GM21390 (cell line): ENCODE measurements around the gene HS1BP3.

Experiments
- ATAC-seq: cut with Tn5 transposase; IDR thresholded peaks from one replicate; pipeline ENCODE4 v1.9.1; 2021; ENCODE audit not compliant: unreplicated experiment

HS1BP3 gene

DNA sequence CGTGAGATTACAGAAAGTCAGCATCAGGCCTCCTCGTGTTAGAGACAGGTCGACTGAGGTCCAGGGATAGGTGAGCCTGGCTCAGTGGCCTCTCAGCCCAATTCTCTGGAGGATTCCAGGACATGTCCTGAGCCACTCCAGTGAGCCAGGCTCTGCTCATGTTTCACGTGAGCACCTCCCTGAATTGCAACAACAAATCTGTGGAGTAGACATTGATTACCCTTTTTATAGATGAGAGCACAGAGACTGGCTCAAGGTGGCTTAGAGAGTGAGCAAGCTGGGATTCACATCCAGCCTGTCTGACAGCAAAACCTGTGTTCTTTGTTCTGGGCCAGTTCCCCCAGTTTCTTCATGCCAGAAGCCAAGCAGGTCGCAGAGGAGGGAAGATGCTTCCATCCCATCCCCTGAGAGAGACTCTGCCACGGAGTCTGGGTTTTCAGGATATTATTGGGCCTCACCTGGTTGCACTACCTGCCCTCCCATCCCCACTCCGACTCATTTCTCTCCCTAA, 46.4 kb downstream of the HS1BP3 start:
- no peak for ATAC-seq

DNA sequence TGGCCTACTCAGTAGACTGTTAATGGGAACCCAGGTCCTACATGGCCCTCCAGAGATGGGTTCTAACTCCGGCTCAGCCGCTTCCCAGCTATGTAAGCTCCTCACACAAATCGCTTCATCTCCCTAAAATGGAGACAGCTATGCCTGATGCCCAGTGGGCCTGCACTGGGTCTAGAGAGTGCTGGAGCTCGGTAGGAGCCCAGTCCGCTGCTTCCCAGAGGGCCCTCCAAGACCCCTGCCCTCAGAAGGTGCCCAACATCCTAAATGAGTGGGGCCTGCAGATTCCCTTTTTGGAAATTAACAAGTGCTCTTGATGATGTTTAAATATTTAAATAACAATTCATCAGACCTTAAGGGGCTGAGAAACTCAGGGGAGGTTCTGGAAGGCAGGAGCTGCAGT, 47.1 kb downstream of the HS1BP3 start:
- ATAC-seq = no peak

DNA sequence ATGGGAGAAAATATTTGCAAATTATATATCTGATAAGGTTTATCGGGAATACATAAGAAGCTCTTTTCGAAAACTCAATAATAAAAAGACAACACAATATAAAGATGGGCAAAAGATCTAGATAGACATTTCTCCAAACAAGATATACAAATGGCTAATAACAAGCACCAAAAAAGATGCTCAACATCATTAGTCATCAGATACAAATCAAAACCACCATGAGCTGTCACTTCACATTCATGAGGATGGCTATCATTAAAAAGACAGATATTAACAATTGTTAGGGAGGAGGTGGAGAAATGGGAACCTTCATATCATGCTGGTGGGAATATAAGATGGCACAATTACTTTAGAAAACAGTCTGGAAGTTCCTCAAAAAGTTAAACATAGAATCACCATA, 48.1 kb downstream of the HS1BP3 start:
- no peak for ATAC-seq

DNA sequence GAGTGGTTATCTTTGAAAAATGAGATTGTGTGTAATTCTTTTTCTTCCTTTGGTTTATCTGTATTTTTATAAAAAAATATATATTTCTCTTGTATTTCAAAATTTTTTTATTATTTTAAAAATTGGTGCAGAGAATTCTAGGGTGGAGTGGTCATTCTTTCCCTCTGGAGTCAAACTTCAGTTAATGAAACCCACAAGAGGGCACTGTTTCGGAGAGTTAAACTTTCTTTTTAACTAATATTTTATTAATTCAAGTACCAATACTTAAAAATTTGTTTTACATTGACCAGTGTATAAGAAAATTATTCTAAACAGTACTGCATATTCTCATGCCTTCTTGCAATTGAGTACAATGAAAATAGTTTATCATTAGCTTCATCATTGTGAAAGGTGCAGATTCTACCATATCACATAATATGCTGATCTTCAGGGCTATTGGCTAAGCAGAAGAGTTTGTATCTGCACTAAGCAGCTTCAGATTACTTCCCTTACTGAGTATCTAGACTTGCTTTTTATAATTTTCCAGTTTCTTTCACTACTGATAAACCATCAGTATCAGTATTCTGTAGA, 50.1 kb downstream of the HS1BP3 start:
- no peak for ATAC-seq

DNA sequence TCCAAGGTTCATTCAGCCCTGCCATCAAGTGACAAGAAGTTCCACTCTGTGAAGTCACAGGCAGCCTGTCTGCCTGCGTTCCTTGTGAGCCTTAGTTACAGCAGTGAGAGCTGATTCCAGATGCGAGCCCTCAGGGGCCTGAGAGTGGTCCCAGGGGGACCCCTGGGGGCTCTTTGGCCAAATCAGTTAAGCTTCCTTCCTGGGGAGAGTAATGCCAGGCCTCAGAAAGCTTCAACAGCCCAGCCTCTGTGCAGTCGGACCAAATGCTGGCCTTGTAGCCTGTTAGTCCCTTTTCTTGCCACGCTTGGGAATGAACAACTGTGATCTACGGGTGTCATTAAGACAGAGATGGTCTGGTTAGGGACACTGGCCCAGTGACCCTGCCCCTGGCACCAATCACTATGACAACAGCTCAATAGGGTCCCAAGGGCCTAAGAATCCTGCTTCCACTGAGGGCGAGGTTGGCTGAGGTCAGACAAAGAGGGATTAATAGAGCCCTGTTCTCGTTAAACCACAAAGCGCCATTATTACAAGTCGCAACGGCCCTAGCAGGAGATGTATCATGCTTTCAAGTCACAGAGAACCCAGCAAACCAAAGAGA, 50.9 kb downstream of the HS1BP3 start:
- ATAC-seq = no peak

DNA sequence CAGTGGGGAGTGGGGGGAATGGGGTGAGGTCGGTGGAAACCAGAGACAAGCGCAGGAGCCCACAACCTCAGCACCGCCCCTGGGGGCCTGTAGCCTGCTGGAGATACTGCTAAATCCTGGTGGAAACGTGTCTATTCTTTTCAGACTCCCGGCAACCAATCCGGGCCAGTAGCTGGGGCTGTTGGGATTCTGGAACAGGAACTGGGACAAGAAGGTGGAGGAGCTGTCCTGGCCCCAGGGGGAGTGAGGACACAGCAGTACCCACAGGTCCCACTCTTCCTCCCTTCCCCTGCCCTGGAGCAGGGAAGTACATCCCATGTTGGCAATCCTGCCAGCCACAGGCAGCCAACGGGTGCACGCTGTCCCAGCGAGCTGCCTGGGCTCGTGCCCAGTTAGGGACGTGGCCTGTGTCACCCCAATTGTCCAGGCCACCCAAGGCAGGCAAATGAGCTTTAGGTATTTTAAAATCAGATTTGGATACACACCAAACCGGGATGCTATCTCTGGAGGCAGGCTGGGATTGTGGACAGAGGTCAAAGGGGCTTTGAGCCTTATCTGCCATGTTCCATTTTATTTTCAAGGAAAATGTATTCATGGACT, 51.8 kb downstream of the HS1BP3 start:
- ATAC-seq = no peak

DNA sequence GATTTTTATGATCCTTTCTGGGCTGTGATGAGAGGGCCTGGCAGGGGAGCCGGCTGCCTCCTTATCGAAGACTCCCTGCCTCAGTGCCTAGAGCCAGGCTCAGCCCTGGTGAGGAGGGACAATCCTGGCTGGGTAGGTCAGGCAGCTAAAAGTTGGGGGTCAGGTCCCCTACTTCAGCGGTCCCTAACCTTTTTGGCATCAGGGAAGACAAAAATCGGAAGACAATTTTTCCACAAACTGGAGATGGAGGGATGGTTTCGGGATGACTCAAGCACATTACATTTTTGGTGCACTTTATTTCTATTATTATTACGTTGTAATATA, 53.1 kb downstream of the HS1BP3 start:
- ATAC-seq = no peak

DNA sequence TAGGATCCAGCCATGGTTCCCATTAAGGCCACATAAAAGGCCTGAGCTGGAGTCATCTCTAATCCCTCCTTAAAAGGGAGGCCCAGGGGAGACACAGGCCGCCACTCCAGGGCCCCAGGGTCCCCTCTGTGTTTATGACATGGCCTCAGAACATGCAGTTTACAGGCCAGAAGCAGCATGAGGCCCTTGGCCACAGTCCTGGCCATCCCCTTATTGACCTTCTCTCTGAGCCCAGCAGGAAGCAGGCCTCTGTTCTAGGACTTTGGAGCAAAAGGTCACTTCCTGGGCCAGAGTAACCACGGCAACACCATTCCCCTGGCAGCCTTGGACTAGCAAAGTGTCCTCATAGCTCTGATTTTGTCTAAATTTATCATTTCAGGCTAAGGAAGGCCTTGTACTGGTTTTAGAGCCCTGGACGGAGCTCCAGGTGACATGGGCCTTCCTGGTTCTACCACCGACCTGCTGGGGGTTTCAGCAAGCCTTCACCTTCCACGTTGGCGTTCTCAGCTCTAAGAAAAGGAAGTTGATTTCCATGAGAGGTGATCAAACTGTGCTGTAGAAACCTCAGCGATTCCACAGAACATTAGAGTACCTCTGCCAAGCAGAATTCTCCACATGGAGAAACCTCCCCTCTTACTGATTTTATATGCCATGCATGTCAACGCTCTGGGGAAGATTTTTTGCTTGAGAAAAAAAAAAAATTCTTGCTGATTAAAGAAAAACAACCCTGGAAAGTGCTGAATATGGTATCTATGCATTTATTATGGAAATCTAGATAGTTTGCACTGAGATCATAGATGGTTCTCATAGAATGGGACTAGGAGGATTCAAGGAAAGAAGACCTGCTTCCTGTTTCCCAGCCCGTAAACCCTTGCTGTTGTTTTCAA, 53.7 kb downstream of the HS1BP3 start:
- no peak for ATAC-seq

DNA sequence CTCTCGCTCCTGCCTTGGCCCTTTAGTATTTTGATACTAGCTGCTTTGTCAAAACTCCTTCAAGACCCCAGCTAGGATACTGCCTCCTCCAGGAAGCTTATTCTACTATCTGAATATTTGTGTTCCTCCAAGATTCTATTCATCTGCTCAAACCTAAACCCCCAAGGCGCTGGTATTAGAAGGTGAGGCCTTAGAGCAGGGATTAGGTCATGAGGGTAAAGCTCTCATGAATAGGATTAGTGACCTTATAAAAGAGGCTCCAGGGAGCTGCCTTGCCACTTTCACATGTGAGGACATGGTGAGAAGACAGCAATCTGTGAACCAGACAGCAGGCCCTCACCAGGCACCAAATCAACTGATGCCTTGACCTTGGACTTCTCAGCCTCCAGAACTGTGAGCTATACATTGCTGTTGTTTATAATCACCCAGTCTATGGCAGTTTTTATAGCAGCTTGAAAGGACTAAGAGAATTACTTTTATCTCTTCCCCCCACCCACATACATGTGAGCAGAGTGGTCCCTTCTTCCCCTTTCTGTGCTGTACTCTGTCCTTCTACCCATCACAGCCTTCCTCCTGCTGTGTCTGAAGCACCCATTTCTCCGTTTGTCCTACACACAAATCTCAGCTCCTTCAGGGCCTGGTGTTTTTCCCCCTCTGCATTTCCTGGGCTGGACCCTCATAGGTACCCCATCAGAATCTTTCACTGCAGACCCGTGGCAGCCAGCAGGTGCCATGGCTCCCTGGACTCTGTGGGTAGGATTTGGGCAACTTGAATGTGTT, 54.5 kb downstream of the HS1BP3 start:
- no peak for ATAC-seq

DNA sequence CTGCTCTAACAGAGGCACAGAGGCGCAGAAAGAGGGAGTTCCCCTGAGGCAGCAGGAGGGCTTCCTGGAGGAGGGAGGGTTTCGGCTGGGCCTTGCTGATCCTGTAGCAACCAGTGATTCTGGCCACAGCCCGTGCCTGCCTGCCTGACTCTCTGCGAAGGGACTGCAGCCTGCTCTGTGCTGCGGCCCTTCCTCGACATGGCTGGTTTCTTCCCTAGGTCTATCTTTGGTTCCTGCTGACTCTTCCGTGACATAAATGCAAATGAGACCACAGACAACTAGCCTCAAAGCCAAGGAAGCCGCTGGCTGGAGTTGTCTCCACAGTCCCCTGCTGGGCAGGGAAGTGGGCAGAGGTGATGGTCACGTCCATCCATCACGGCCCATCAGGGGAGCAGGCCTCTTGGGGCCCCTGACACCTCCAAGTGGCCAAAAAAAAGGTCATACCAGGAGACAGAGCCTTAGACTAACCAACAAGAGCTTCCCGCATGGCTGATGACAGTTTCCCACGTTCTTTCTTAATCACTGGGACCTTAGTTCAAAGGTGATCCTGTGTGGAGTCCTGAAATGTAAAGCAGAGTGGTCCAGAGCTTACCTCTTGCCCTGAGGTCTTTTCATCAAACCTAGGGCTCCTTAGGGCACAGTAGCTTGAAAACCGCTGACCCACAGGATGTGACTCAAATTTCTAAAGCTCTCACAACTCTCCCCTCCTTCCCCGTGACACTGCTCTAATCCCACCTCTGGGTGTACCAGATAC, 55.3 kb downstream of the HS1BP3 start:
- peak; percentile 85 for ATAC-seq

DNA sequence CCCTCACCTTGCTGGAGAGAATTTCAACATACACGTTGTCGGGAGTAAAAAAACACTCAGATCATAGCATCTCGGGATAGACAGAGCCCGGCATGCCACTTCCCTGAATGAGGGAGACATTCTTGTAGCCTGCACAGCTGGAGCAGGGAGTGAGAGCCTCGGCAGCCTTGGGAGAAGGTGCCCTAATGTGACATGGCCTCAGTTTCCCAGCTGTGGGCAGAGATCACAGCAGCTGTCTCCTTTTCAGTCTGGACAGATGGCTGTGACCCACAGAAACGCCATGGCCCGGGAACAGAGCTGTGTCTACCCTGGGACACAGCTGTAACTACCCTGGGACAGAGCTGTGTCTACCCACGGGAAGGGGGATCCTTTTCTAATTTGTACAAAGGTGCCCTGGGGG, 55.9 kb downstream of the HS1BP3 start:
- ATAC-seq = no peak

DNA sequence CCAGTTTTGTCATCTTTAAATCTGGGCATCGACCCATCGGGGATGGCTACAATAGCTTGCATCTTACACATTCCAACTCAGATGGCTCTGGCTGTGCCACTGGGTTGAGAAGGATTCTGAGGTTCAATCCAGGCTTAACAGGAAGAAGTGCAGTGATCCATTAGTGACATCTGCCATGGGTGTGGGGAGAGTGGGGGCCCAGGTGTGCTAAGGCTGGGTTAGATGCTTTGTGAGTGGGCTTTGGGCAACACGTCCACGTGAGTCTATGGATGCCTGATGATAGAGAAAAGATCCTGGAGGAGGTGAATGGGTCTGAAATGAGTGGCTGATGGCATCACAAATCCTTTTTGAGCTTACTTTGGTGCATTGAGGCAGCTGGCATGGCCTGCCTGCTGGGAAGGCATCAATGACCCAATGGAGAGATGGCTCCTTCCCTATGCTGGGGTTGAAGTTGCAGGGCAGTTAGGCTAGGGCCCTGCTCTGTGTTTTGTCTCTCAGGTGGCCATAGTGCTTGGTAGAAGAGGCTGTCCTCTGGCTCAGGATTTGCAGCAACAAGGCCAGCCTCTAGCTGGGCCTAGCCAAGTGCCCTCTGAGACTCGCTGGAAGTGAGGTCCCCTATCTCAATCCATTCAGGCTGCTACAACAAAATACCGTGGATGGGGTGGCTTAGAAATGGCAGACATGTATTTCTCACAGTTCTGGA, 56.7 kb downstream of the HS1BP3 start:
- no peak for ATAC-seq

DNA sequence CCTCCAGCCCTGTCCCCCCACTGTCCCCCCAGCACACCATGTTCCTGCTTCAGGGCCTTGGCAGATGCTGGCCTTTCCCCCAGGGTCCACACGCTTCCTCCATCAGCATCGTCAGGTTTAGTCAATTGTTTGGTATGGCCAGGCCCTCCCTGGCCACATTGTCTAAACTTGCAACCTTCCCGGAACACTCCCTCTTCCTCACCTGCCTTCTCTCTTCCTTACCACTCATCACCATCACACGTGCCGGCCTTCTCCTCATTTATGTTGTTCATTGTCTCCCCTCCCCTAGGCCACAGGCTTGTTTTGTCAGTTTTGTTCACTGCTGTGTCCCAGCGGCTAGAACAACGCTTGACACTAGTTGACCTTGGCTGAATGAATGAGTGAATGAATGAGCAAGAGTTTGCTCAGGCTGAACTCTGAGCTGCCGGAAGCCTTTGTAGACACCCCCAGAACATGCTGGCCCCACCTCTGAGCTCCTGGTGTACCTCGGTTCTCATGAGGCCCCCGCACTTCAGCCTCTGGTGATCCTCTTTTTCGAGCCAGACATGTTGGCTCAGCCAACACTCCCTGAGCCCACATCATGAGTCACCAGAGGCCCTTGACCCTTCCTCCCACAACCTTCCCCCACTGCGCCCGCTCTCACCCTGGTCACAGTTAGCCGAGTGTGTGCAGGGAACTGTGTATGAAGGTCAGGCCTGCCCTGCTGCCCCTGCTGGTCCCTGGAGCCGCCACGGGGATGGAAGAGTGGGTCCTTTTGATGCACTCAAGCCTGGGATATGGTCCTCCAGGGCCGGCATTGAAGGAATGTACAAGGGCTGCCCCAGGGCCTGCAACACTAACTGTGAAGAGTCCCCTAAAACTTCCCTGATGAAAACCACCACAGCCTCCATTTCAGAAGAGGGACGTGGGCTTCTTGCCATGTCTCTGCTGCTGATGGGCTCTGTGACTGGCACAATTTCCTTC, 57.5 kb downstream of the HS1BP3 start:
- ATAC-seq = no peak

DNA sequence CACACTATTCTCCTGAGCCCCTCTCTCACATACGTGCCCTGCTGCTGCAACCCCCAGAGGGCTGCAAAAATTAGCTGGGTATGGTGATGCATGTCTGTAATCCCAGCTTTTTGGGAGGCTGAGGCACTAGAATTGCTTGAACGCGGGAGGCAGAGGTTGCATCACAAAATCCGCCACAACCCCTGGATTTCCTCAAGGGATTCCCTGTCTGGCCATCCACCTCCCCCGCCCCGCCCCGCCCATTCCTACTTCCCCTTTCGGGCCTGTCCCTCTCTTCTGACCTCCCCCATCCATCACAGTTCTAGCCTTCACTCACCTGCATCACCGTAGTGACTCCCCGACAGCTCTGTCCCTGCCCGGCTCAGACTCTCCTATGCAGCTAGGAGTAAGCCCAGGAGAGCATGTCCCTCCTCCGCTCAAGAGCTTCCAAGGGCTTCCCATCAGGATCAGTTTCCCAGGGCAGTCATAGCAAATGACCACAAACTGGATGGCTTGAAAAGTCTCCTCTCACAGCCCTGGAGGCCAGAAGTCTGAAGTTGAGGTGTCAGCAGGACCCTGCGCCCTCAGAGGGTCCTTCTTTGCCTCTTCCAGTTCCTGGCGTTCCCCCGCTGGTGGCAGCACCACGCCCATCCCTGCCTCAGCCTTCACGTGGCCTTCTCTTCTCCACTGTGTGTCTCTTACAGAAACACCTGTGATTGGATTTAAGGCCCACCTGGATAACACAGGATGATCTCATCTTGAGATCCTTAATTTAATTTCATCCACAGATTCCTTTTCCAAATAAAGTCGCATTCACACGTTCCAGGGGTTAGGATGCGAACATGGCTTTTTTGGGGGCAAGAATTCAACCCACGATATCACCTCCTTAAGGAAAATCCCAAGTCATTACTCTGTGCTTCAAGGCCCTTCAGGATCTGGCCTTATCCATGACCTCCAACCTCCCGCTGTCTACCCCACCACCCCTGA, 58.5 kb downstream of the HS1BP3 start:
- ATAC-seq = no peak

DNA sequence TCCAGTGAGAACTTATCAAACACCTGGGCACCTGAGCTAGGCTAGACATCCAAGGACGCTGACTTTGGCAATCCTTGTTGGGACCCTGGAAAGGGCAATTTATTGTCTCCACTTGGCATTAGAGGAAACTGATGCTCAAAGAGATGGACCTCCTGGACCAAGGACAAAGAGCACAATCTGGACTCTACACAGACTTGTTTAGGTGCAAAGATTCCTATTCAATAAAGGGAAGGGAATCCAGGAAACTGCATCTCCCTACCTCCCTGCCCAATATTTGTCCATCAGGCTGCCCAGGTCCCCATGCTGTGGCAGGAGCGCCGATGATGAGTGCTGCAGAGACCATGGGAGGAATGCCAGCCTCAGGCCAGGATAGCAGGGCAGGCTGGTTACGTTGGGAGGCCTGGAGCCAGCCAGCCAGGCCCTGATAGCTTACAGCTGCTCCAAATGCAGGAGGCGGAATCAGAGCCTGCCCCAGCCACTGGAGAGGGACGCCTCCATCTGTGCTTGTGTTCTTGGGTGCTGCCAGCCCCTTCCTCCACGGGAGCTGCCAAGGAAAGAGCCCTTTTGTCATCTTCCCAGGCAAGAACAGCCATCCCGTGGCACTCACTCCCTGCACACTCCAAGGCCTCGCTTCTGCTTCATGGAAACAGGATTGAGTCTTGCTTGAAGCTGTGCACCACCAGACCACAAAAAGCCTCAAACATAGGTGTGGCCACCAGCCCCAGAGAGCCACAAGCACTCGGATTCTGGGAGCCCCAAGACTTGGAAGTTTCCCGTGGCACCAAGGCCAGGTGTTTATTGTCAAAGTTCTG, 60.0 kb downstream of the HS1BP3 start:
- ATAC-seq = no peak

DNA sequence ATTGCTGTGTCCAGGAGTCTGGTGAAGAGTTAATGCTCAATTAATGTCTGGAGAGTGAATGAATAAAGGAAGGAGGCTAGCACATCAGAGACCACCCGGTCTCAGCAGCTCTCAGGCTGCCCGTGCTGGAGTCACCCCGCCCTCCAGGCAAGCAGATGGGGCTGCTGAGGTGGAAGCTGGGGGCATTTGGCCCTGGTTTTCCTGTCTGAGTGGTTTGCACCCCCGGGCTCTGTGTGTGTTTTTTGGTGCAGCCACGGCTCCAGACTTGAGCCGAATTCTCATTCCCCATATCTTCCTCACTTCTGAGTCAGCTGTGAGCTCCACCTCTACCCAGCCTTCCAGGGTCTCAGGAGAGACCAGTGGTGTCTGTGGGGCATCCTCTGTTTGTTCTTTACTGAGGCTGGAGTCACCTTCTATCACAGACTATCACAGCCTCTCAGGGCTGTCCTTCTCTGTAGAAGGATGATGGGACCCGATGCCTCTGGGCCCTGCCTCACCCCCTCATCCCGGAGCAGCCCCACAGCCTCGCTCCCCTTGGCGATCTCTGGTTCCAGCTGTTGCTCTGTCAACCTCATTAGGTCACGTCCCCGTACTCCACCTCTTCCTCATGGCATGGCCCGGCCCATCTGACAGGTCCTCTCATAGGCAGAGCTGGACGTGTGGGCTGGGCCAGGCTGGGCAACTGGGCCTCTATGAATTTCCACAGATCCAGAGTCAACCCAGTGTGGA, 60.8 kb downstream of the HS1BP3 start:
- ATAC-seq = no peak
